Retinal pigment epithelial cell (primary cell): ENCODE results near the gene ZMAT5.

Source experiments
- DNase-seq: peaks from one replicate; pipeline ENCODE4 v3.0.0-alpha.2; 2010; ENCODE audit warnings: low read depth
- H3K4me3 ChIP-seq: 2 replicates; pipeline ENCODE4 v1.5.1; 2011; ENCODE audit warnings: mild to moderate bottlenecking, low read length, control low read depth, moderate library complexity
- TF ChIP-seq, protein P1 (sequence below): conservative IDR thresholded peaks from 2 replicates; pipeline ENCODE4 v1.5.1; 2011; ENCODE audit warnings: low read depth, low read length, control low read depth, inconsistent platforms

The ZMAT5 gene

DNA sequence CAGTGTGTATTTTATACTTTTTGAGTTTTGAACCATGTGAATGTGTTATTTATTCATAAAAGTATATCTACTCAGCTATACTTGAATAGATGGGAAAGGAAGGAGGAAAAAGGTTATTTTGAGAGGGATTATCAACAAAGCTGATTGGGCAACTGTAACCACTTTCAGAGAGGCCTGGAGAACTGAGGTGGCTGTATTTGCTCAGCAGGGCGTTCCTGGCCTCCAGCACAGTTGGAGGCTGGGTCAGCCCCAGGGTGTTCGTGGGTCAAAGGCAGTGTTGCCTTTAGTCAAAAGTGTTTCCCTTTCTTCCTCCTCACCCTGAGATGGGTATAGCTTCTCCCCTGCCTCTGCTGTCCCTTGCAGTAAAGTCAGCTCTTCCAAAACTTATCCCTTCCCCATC lies 44.6 kb upstream of the ZMAT5 start:
- DNase-seq: no peak
- TF ChIP-seq, protein P1, sequence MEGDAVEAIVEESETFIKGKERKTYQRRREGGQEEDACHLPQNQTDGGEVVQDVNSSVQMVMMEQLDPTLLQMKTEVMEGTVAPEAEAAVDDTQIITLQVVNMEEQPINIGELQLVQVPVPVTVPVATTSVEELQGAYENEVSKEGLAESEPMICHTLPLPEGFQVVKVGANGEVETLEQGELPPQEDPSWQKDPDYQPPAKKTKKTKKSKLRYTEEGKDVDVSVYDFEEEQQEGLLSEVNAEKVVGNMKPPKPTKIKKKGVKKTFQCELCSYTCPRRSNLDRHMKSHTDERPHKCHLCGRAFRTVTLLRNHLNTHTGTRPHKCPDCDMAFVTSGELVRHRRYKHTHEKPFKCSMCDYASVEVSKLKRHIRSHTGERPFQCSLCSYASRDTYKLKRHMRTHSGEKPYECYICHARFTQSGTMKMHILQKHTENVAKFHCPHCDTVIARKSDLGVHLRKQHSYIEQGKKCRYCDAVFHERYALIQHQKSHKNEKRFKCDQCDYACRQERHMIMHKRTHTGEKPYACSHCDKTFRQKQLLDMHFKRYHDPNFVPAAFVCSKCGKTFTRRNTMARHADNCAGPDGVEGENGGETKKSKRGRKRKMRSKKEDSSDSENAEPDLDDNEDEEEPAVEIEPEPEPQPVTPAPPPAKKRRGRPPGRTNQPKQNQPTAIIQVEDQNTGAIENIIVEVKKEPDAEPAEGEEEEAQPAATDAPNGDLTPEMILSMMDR: no peak

DNA sequence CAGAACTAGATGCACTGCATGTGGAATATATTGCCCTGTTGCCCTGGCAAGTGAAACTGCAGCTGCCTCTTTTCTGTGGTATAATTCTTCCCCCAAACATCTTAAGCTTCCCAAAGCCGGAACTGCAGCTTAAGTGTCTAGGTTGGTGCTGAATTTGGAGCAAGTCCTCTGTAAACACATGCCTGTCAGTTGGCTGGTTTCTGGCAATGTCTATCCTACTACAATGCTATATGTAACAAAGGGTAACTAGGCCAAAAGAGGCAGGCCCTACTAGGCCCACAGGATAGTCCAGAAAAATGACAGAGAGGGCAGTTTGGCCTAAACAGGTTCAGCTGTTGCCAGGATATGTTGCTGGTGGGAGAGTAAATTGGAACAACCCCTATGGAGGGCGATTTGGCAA lies 43.4 kb upstream of the ZMAT5 start:
- H3K4me3 ChIP-seq: no peak overlapping the region
- DNase-seq: no peak
- TF ChIP-seq, protein P1: no peak

More for the DNA sequence above, 44.6 kb upstream of the ZMAT5 start:
- H3K4me3 ChIP-seq: no peak overlapping the region

- DNase-seq: no peak
- TF ChIP-seq, protein P1: no peak
- no peak overlapping the region for H3K4me3 ChIP-seq
Observed at GRCh38 chr22:29806196-29806595, 39.4 kb upstream of the ZMAT5 start.

GRCh38 chr22:29804985-29805384 lies 38.2 kb upstream of the ZMAT5 start:
- no peak overlapping the region for H3K4me3 ChIP-seq
- TF ChIP-seq, protein P1: no peak
- no peak for DNase-seq

- DNase-seq: no peak
- TF ChIP-seq, protein P1: no peak
- no peak overlapping the region for H3K4me3 ChIP-seq
Observed at GRCh38 chr22:29803190-29803589, 36.4 kb upstream of the ZMAT5 start.

DNA sequence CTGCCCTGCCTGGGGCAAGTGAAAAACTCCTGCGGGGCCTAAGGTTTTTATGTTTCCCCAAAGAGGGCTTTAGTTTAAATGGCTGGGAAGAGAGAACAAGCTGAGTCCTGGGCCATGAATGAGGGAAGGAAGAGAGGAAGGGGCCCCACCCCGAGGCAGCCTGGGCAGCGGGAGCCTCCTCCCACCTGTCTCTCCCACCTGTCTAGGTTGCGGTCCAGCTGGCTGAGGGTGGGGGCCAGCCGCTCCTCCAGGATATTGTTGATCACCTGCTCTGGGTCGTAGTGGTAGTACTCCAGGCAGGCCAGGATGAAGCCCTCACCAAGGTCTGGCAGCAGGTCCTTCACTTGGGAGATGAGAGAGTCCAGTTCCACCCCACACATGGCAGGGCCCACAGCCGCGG lies 35.0 kb upstream of the ZMAT5 start:
- TF ChIP-seq, protein P1: no peak
- no peak for DNase-seq

GRCh38 chr22:29801153-29801552 lies 34.3 kb upstream of the ZMAT5 start:
- TF ChIP-seq, protein P1: no peak
- no peak overlapping the region for H3K4me3 ChIP-seq
- DNase-seq: no peak

More for the DNA sequence above, 35.0 kb upstream of the ZMAT5 start:
- no peak overlapping the region for H3K4me3 ChIP-seq
